Measurements from ENCODE around the gene ZBTB7C.
A peak's percentile ranks its signal among the peaks of the same experiment; 100 is the strongest.

Gene ZBTB7C

GRCh38 chr18:48334845-48335244 is 74.3 kb downstream of the ZBTB7C start:
- DNase-seq (ENCODE audit: low read depth), result no peak
- no peak overlapping the region for H3K4me3 ChIP-seq (ENCODE audit: low read depth, low read length)
- in situ Hi-C loops (cut with HindIII; ENCODE audit: low sequenced_read_pairs), result no loop called here
- no peak for TF ChIP-seq CTCF (IDR thresholded peaks at IDR 0.05; ENCODE audit: low read depth, low read length, missing control alignments)

- TF ChIP-seq CTCF (IDR thresholded peaks at IDR 0.05; ENCODE audit: low read depth, low read length, missing control alignments), result no peak
- H3K4me3 ChIP-seq (ENCODE audit: low read depth, low read length), result no peak overlapping the region
- in situ Hi-C loops (cut with HindIII; ENCODE audit: low sequenced_read_pairs), result no loop called here
- no peak for DNase-seq (ENCODE audit: low read depth)
Measured at GRCh38 chr18:48333563-48333962, 75.6 kb downstream of the ZBTB7C start.

DNA sequence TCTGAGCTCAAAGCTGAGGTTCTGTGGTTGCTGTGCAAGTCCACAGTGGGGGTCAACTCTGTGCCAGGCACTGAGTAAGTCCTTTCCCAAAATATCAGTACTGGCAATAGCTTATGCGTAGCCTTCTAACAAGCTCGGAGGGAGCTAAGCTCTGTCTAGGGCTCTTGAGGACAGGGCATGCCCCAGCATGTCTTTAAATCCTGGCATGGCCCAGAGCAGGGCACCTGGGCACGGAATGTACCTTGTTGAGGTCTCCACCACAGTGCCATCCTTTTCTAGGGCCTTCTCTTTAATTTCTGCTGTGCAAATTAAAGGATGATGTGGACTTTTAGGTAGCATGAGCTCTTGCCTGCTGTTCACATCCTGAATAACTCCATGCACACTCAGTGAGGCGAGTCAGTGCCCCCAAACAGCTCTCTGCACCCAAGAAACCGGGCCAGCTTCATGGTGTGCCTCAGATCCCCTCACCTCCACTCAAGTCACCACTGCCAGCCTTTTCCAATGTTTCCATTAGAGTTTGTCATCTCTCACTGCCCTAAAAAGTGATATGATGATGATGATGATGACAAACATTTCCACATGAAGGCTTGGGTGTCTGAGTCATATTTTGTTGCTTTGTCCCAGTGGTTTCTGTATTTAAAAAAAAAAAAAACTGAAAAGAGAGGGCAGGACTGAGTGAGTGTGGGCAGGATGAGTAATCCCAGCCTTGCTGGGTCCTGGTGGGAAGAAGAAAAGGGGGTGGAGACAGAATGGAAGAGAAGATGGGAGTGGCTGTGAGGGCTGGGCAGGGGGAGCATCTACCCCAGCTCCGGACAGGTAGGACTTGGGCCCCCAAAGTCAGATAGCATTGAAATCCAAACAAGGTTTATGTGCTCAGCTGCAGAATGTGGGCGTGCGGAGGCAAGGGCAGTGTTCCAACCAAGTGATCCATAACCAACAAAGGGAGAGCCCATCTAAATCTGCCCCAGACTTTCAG is 78.9 kb downstream of the ZBTB7C start:
- no peak overlapping the region for H3K4me3 ChIP-seq (ENCODE audit: low read depth, low read length)
- peak; percentile 65 for DNase-seq (ENCODE audit: low read depth)
- in situ Hi-C loops (cut with HindIII; ENCODE audit: low sequenced_read_pairs), result no loop called here
- TF ChIP-seq CTCF (IDR thresholded peaks at IDR 0.05; ENCODE audit: low read depth, low read length, missing control alignments), result no peak

- peak; percentile 33 for DNase-seq (ENCODE audit: low read depth)
- H3K4me3 ChIP-seq (ENCODE audit: low read depth, low read length), result no peak overlapping the region
- in situ Hi-C loops (cut with HindIII; ENCODE audit: low sequenced_read_pairs), result no loop called here
- no peak for TF ChIP-seq CTCF (IDR thresholded peaks at IDR 0.05; ENCODE audit: low read depth, low read length, missing control alignments)
Measured at GRCh38 chr18:48328473-48329210, 80.5 kb downstream of the ZBTB7C start.

- in situ Hi-C loops (cut with HindIII; ENCODE audit: low sequenced_read_pairs), result no loop called here
- H3K4me3 ChIP-seq (ENCODE audit: low read depth, low read length), result no peak overlapping the region
- no peak for TF ChIP-seq CTCF (IDR thresholded peaks at IDR 0.05; ENCODE audit: low read depth, low read length, missing control alignments)
- DNase-seq (ENCODE audit: low read depth), result no peak
Measured at GRCh38 chr18:48326901-48327675, 82.1 kb downstream of the ZBTB7C start.

GRCh38 chr18:48325115-48325665 is 84.0 kb downstream of the ZBTB7C start:
- in situ Hi-C loops (cut with HindIII; ENCODE audit: low sequenced_read_pairs), result no loop called here
- no peak for TF ChIP-seq CTCF (IDR thresholded peaks at IDR 0.05; ENCODE audit: low read depth, low read length, missing control alignments)
- DNase-seq (ENCODE audit: low read depth), result no peak
- no peak overlapping the region for H3K4me3 ChIP-seq (ENCODE audit: low read depth, low read length)
